ENCODE results near the gene PCSK9. TPM values are rescaled to one million over a fixed set of nuclear protein-coding genes. Genes with fewer than 3 reads are reported as not detected.

PCSK9 gene
- total RNA-seq, 2 donors from 2014 or later: not detected

DNA sequence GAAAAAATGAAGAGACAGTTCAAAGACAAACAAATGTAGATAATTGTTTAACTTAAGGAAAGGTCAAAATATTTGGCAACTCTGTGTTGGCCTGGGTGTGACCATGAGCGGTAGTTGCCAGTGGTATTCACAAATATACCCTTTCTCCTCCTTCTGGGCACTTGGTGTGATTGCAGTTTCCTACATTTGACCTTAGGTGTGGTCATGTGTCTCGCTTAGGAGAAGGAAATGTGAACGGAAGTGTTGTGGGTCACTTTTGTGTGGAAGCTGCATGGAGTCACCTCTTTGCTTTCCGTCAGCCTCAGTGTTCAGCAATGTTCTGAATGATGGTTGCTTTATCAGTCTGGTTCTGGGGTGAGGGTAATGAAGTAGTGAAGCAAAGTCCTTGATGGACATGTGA lies 3.4 kb upstream of the PCSK9 start:
- DNase-seq (ENCODE audit: low spot score in 2 of 2): no peak
- H3K36me3 Mint-ChIP-seq: no peaks in the 10 kb centered on the region
- H3K27ac Mint-ChIP-seq: no peak overlapping the region
- ATAC-seq: no peak
- no peaks in the 10 kb centered on the region for H3K9me3 Mint-ChIP-seq

GRCh38 chr1:55037733-55038551 lies 1.4 kb upstream of the PCSK9 start:
- no peaks in the 10 kb centered on the region for H3K36me3 Mint-ChIP-seq
- no peak overlapping the region for H3K27ac Mint-ChIP-seq
- H3K9me3 Mint-ChIP-seq: no peaks in the 10 kb centered on the region
- ATAC-seq: no peak
- DNase-seq (ENCODE audit: low spot score in 2 of 2): no peak

DNA sequence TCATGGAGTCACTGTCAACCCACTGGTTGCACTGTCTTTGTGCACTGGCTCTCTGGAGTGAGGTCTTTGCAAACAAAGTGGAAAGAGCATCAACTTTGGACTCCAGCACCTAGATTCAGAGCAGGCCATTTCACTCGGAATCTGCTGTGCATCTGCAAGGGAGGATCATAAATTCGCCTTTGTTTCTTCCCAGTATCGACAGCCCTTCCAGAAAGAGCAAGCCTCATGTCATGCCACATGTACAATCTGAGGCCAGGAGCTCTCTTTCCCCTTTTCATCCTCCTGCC lies 853 bp upstream of the PCSK9 start:
- Mint-ChIP-seq H3K36me3 (no peaks in the 10 kb centered on the region), H3K9me3 (no peaks in the 10 kb centered on the region), H3K27ac (no peak overlapping the region)
- DNase-seq (ENCODE audit: low spot score in 2 of 2) (no peak), ATAC-seq (no peak)

DNA sequence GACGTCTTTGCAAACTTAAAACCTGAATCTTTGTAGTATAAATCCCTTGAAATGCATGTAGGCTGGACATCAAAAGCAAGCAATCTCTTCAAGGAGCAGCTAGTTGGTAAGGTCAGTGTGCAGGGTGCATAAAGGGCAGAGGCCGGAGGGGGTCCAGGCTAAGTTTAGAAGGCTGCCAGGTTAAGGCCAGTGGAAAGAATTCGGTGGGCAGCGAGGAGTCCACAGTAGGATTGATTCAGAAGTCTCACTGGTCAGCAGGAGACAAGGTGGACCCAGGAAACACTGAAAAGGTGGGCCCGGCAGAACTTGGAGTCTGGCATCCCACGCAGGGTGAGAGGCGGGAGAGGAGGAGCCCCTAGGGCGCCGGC lies 390 bp upstream of the PCSK9 start:
- Mint-ChIP-seq H3K27ac (no peak overlapping the region), H3K36me3 (no peaks in the 10 kb centered on the region), H3K9me3 (no peaks in the 10 kb centered on the region)
- ATAC-seq (no peak), DNase-seq (ENCODE audit: low spot score in 2 of 2) (no peak)

- no peak for ATAC-seq
- H3K9me3 Mint-ChIP-seq: no peaks in the 10 kb centered on the region
- H3K27ac Mint-ChIP-seq: no peak overlapping the region
- no peaks in the 10 kb centered on the region for H3K36me3 Mint-ChIP-seq
- no peak for DNase-seq (ENCODE audit: low spot score in 2 of 2)
These were observed 960 bp downstream of the PCSK9 start for GRCh38 chr1:55040083-55040932.

DNA sequence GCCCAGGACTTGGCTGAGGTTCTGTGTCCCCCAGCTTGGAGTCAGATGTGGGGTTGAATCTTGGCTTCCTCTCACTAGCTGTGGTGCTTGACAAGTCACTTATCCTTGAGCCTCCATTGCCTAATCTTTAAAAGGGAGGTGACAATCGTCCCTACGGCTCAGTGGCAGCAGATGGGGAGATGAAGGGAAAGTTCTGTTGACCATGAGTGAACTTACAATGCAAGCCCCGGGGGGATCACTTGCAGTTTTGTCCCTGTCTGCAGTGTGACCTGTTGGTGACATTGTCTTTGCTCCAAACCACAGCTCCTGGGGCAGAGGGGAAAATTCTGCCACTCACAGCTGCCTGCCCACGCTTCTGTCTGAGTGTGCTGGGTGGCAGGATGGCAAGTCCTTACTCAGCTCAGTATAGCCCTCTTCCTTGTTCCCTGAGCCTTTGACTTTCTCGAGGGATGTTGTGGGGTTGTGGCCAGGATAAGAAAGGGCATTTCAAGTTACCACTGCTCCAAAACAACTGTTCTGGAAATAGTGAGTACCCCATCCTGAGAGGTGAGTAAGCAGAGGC lies 1.7 kb downstream of the PCSK9 start:
- DNase-seq (ENCODE audit: low spot score in 2 of 2): no peak
- peak in 1 of 2 donors; percentile 9 for ATAC-seq
- no peak overlapping the region for H3K27ac Mint-ChIP-seq
- H3K9me3 Mint-ChIP-seq: no peaks in the 10 kb centered on the region
- no peaks in the 10 kb centered on the region for H3K36me3 Mint-ChIP-seq

- no peak for ATAC-seq
- Mint-ChIP-seq H3K36me3 (no peaks in the 10 kb centered on the region), H3K27ac (no peak overlapping the region), H3K9me3 (no peaks in the 10 kb centered on the region)
- DNase-seq (ENCODE audit: low spot score in 2 of 2): no peak
These were observed 2.3 kb downstream of the PCSK9 start for GRCh38 chr1:55041613-55042012.

DNA sequence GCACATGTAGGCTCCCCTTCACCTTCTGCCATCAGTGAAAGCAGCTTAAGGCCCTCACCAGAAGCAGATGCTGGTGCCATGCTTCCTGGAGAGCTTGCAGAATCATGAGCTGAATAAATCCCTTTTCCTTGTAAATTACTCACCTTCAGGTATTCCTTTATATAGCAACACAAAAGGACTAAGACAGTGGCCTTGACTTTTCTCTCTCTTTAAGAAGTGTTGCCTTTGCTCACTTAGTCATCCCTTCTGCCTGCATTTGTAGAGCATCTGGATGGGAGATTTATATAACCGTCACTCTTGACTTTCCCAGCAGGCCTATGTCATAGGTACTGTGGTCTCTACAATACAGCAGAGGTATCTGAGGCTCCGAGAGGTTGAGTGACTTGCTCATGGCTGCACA lies 3.7 kb downstream of the PCSK9 start:
- no peaks in the 10 kb centered on the region for H3K36me3 Mint-ChIP-seq
- DNase-seq (ENCODE audit: low spot score in 2 of 2): no peak
- no peaks in the 10 kb centered on the region for H3K9me3 Mint-ChIP-seq
- no peak for ATAC-seq
- H3K27ac Mint-ChIP-seq: no peak overlapping the region

GRCh38 chr1:55043726-55044125 lies 4.4 kb downstream of the PCSK9 start:
- H3K9me3 Mint-ChIP-seq: no peaks in the 10 kb centered on the region
- H3K36me3 Mint-ChIP-seq: no peaks in the 10 kb centered on the region
- ATAC-seq (no peak), DNase-seq (ENCODE audit: low spot score in 2 of 2) (no peak)
- no peak overlapping the region for H3K27ac Mint-ChIP-seq

GRCh38 chr1:55044617-55045397 lies 5.5 kb downstream of the PCSK9 start:
- no peak for DNase-seq (ENCODE audit: low spot score in 2 of 2)
- H3K9me3 Mint-ChIP-seq: no peaks in the 10 kb centered on the region
- no peak for ATAC-seq
- H3K36me3 Mint-ChIP-seq: no peaks in the 10 kb centered on the region
- H3K27ac Mint-ChIP-seq: no peak overlapping the region

DNA sequence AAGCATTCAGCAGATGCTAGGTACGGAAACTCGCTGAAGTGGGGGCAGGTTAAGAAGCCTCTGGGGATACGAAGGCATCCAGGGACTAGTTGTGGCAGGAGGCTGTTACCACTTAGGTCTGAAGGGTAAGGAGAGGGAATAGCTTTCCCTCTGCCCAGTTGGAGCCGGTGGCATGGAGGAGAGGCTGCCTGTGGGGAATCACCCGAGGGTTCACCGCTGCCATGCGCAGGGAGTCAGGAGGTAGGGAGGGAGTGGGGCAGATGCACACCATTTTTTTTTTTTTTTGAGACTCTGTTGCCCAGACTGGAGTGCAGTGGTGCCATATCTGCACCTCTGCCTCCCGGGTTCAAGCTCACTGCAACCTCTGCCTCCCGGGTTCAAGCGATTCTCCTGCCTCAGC lies 6.1 kb downstream of the PCSK9 start:
- Mint-ChIP-seq H3K36me3 (no peaks in the 10 kb centered on the region), H3K27ac (no peak overlapping the region), H3K9me3 (no peaks in the 10 kb centered on the region)
- ATAC-seq (no peak), DNase-seq (ENCODE audit: low spot score in 2 of 2) (no peak)

GRCh38 chr1:55046871-55047270 lies 7.5 kb downstream of the PCSK9 start:
- Mint-ChIP-seq H3K36me3 (no peaks in the 10 kb centered on the region), H3K27ac (no peak overlapping the region), H3K9me3 (no peaks in the 10 kb centered on the region)
- ATAC-seq (no peak), DNase-seq (ENCODE audit: low spot score in 2 of 2) (no peak)

DNA sequence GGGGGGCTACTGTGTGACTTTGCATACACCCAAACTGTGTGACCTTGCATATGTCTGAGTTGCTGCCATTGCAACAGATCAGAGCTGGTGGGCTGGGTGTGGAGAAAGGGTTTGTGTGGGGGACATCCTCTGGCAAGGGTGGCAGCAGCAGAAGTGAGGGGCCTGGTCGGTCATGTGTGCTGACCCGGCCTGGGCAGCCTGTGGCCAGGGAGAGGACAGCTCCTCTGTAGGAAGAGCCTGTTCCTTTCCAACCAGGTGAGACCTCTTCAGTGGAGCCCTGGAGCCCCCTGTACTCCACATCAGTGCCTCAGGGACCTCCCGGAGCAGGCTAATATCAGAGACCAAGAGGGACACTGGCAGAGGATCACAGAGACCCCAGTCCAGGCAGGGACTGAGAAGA lies 8.3 kb downstream of the PCSK9 start:
- no peak for ATAC-seq
- Mint-ChIP-seq H3K9me3 (no peaks in the 10 kb centered on the region), H3K27ac (no peak overlapping the region), H3K36me3 (no peaks in the 10 kb centered on the region)
- no peak for DNase-seq (ENCODE audit: low spot score in 2 of 2)

DNA sequence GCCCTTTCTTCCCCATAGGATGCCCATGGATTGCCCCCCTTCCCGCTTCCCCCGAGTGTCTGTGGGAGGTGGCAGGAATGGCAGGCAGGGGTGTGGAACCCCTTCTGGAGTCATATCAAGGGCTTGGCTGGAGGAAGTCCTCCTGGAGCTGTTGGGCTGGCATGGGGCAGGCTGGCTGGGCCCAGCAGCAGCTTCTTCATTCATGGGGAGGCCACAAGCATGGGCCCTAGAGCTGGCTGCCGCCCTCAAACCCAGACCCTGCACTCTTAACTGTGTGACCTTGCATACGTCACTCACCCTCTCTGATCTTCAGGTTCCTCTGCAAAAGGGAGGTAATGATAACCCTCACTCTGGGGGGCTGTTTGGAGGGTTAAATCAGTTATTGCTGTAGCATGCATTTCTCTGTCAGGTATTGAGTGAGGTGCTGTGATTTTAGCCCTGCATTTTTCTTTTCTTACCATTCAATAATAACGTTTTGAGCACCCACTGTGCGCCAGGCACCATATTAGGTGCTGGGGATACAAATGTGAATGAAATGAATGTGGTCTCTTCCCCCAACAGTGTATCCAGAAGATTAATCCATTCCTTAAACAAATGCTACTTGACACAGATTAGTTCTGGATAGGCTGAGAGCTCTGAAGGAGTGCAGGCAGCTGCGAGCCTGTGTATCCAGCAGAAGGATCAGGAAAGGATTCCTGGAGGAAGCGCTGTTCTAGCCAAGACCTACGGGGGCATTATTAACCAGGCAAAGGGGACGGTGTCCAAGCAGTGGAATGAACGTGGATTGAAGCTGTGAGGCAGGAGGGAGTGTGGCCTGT lies 9.3 kb downstream of the PCSK9 start:
- Mint-ChIP-seq H3K27ac (no peak overlapping the region), H3K36me3 (no peaks in the 10 kb centered on the region), H3K9me3 (no peaks in the 10 kb centered on the region)
- DNase-seq (ENCODE audit: low spot score in 2 of 2): no peak
- no peak for ATAC-seq

DNA sequence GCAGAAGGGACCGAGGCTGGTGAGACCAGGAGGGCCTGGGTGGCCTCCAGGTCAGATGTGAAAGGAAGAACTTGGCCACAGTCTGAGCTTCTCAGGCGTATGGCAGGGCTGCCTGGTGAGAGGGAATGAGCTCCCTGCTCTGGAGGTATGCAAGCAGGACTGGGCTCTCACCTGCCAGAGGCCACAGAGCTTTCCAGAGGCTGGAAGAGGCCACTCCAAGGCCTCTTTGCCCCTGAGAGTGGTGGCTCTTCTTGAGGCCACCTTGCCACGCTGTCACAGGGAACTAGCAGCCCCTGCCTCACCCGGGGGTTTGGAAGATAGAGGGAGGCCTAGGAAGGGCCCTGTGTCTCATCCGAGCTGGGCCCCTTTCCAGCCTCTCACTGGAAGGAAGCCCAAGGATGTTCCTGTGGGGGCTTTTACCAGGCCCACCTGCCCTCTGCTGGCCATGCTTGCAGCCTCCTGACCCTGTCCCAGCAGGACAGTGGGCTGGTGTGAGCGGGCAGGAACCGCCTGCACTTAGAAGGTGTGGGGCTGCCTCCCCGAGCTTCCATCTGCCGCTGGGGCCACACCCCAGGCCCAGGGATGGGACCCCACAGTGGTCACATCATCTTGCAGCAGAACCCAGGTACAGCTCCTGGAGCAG lies 10.0 kb downstream of the PCSK9 start:
- DNase-seq (ENCODE audit: low spot score in 2 of 2): no peak
- H3K27ac Mint-ChIP-seq: no peak overlapping the region
- no peaks in the 10 kb centered on the region for H3K9me3 Mint-ChIP-seq
- no peak for ATAC-seq
- H3K36me3 Mint-ChIP-seq: no peaks in the 10 kb centered on the region

- Mint-ChIP-seq H3K36me3 (no peaks in the 10 kb centered on the region), H3K9me3 (no peaks in the 10 kb centered on the region), H3K27ac (no peak overlapping the region)
- ATAC-seq (no peak), DNase-seq (ENCODE audit: low spot score in 2 of 2) (peak in 1 of 2 donors; percentile 13)
These were observed 10.5 kb downstream of the PCSK9 start for GRCh38 chr1:55049914-55050278.

Data from activated naive CD4-positive, alpha-beta T cell treated with anti-CD3 and anti-CD28 coated beads, Interleukin-2, amount 50 U/mL, for 72 hours (primary cell).